GM19023 (cell line): ENCODE results near the gene VIPAS39.
"Not testable (repeated sequence)": the region's sequence is repeated elsewhere in the genome, so short reads cannot be mapped to it uniquely, and the experiment has no call there.

ENCODE experiments used
- ATAC-seq: cut with Tn5 transposase; IDR thresholded peaks from one replicate; pipeline ENCODE4 v1.9.1; 2021; ENCODE audit warnings: mild to moderate bottlenecking, moderate library complexity; ENCODE audit not compliant: unreplicated experiment

VIPAS39 gene

GRCh38 chr14:77470224-77470870 is 12.9 kb upstream of the VIPAS39 start:
- ATAC-seq: no peak

GRCh38 chr14:77469539-77469938 is 12.1 kb upstream of the VIPAS39 start:
- ATAC-seq: no peak

DNA sequence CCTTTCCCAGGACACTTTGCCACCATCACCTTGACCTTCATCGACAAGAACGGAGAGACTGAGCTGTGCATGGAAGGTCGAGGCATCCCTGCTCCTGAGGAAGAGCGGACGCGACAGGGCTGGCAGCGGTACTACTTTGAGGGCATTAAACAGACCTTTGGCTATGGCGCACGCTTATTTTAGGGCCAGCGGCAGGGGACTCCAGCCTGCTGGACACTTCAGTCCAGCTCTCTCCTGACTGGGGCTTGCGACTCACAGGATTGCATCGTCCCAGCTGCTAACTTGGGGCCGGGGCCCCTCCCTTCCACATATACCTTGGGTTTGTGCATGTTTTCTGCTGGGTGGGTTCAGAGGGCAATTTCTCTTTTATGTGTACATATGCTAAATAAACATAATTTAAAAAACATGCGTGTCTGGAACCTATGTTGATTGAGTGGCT is 11.7 kb upstream of the VIPAS39 start:
- no peak for ATAC-seq

DNA sequence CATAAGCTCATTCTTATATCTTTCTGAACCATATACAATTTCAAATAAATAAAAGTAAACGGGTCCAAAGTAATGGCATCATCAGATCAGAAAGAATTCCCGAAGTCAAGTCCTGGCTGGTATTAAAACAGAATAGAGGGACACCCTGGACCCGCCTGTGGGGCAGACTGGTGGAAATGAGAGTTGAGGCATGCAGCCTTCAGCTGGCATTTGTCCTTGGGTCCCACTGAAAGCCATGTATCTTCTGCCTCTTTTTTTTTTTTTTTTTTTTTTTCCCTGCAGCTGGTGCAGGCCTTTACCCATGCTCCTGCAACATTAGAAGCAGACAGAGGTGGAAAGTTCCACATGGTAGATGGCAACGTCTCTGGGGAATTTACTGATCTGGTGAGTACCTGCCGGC is 10.4 kb upstream of the VIPAS39 start:
- ATAC-seq: no peak

DNA sequence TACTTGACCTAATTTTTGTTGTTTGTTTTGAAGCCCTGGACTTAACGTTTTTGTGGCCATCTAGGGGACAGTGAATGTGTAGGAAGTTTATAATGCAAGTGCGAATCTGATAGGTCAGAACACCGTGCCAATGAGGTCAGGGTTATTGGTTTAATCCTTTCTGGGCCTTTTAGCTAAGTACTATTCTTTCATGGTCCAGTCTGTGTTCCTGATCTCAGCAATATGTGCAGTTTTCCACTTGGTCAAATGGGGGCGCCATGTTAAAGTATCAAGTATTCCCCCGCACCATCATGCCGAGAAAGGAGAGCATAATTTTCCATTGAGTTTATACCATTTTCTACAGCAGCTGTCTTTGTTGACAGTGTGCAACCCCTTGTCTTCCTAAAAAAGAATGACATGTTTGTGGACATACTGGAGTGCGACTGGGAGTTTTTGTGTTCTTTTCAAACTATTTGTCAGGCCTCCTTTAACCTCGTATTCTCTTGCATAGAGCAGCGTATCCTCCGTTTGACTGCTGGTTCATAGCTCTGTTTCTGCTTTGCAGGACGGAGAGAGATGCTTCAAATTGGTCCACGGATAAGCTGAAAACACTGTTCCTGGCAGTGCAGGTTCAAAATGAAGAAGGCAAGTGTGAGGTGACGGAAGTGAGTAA is 1.8 kb upstream of the VIPAS39 start:
- ATAC-seq: no peak

DNA sequence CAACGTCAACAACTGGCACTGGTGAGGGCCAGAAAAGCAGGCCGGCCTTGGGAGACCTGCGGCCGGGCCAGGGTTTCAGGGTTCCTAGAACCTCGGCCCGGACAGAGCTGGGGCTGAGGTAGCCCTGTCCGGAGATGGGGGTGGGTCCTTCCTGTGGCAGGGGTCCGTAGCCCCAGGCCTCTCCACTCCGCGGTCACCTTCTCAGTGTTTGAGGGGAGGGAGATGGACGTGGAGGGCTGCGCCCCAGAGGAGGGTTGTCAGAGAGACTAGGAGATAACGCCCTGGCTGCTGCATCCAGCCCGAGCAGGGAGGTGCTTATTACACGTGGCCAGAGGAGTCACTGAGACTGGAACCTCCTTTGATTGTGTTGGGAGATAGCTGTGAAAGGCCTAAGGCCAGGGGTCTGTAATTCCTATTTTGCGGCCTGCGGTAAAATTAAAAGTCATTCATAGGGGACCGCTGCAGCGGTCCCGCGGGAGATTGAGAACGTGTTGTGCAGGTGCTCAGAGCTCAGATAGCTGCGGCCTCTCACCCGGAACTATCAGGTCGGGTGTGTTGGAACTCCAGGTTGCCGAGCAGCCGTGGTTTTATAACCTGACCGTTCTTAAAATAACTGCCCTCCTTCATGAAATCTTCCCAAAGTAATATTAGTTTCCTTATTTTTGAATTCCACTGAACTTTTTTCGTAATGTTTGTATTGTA is 999 bp upstream of the VIPAS39 start:
- ATAC-seq: peak; percentile 23

- no peak for ATAC-seq
Measured at GRCh38 chr14:77457115-77457521, 283 bp downstream of the VIPAS39 start.

DNA sequence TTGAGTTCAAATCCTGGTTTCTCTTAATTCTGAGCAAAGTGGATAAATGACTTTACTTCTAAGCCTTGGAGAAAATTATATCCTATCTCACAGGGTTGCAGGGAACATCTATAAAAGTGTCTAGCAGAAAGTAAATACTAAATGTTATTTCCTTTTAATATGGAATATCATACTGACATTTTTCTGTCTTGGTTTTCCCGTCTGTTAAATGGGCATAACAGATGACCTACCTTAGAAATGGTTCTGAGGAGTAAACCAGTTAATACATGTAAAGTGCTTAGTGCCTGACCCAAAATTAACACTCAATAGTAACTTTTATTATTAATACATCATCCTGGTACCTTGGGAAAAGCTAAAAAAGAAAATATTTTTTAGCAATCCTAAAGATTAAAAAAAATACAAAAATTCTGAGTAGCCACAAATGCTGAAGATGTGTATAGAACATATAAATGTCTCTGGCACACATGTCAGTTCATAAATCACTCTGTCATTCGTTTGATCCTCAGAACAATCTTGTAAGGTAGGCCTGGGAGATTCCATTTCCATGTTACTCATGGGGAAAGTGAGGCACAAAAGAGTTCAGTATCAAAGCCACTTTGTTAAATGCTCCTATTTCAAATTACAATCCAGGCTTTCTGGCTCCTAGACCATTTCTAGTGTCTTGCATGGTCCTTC is 1.3 kb downstream of the VIPAS39 start:
- no peak for ATAC-seq

DNA sequence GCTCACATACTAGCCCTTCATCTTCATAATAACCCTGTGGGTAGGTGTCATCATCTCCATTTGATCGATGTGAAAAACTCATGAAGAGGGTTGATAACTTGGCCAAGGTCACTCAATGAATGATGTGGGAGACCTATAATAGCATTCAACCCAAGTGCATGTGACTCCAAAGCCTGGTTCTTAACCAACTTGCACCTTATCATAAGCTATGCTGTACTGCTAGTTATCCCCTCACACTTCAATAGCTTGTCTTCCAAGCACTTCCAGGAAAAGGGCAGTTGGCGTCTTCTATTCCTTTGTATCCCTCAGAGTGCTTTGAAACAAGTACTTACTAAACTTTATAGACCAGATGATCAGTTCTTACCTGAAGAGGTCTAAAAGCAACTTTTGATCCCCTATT is 15.2 kb downstream of the VIPAS39 start:
- no peak for ATAC-seq

DNA sequence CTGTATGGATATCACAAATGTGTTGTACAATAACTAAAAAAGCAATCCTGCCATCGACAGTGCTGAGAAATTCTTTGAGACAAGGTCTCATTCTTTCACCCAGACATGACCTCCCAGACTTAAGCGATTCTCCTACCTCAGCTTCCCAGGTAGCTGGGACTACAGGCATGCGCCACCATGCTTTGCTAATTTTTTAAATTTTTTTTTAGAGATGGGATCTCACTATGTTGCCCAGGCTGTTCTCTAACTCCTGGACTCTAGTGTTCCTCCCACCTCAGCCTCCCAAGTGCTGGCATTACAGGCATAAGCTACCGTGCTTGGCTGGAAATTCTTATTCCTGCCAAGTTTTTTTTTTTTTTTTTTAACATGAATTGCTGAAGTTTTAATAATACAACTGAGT is 17.5 kb downstream of the VIPAS39 start:
- no peak for ATAC-seq

DNA sequence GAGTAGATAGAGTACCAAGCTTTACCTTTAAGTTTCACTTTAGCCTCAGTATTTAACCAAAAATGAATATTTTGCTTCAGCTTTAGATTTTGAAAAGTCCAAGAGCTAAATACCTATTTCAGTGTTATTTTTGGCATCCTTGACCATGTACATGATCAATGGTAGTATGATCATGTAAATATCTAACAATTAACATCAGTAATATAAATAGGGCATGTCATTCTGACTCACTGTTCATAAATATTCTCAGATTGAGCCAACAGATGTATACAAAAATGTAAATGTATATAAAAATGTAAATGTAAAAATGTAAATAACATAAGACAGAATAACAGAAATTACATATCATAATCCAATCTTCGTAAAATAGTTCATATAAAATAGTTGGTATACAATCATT is 18.8 kb downstream of the VIPAS39 start:
- no peak for ATAC-seq

DNA sequence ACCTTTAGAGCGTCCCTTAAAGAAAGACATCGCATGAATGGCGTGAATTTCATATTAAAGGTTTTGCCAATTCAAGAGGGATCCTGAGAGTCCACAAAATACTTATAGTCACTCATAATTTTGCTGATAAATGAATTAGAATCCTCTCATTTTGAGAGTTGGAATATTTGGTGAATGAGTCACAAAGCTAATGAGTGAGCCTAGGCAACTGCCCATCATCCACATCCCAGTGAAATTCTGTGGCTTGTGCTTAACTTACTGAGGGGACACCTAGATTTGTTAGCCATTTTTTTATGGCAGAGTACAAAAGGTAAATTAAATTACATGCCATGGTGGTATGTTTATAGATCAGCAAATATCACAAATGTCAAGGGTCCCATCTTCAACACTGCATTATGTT is 21.4 kb downstream of the VIPAS39 start:
- no peak for ATAC-seq

DNA sequence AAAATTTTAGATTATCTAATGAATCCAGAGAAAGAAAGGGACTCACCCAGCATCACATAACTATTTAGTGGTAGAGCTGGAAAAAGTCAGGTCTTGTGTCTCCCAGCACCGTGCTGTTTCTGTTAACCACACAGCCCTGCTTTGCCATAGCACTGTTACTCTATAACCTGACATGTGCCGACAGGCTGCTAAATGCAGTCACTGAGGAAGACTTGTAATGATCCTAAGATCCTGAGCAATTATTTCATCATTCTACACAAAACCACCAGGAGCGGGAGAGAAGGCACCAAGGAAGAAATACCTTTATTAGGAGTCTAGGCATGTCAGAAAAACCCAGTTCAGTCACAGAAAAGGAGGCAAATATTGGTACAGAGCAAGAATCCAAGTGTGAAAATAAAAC is 31.0 kb downstream of the VIPAS39 start:
- no peak for ATAC-seq

DNA sequence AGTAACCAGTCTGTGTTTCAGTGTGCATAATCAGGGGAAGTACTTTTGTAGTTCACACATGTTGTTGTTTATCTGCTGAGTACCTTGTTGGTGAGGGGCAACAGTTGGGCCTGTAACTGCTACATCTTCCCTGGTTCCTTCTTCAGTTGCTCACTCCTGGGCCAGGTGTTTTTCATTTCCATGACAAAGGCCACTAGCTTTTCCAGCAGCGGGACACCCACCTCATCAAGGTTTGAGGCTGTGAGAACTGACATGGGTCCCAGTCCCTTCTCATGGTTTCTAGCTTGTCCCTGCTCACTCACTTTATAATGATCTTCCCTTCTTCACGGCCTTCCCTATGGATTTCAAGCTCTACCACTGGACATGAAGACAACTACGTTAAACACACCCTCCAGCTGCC is 32.5 kb downstream of the VIPAS39 start:
- no peak for ATAC-seq

GRCh38 chr14:77423423-77423822 is 34.0 kb downstream of the VIPAS39 start, which contains the start of gene NOXRED1:
Gene NOXRED1 (minus strand): TSS chr14:77423523. CDS start chr14:77422889, 634 bp downstream.
- no peak for ATAC-seq

GRCh38 chr14:77421201-77421600 is 36.2 kb downstream of the VIPAS39 start:
- no peak for ATAC-seq

DNA sequence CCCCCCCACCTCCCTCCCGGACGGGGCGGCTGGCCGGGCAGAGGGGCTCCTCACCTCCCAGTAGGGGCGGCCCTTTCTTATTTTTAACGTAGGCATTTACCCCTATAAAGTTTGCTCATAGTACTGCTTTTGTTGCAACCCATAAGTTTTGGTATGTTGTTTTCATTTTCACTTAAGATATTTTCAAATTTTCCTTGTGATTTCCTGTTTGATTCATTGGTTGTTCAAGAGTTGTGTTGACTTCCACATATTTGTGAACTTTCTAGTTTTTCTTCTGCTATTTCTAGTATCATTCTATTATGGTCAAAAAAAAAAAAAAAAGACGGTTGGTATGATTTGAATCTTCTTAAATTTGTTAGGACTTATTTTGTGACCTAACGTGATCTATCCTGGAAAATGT is 40.6 kb downstream of the VIPAS39 start:
- no peak for ATAC-seq

GRCh38 chr14:77416098-77416497 is 41.3 kb downstream of the VIPAS39 start:
- ATAC-seq: not testable (repeated sequence)

DNA sequence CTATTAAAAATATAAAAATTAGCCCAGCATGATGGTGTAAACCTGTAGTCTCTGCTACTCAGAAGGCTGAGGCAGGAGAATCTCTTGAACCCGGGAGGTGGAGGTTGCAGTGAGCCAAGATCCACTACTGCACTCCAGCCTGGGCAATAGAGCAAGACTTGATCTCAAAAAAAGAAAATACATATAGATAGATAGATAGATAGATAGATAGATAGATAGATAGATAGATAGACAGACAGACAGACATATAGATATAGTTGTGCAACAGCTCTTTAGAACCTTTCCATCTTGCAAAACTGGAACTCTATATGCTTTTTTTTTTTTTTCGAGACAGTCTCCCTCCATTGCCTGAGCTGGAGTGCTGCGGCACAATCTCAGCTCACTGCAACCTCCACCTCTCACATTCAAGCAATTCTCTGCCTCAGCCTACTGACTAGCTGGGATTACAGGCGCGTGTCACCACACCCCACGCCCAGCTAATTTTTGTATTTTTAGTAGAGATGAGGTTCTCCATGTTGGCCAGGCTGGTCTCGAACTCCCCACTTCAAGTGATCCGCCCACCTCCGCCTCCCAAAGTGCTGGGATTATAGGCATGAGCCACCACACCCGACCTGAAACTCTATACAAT is 41.9 kb downstream of the VIPAS39 start:
- ATAC-seq: not testable (repeated sequence)

GRCh38 chr14:77409131-77409533 is 48.3 kb downstream of the VIPAS39 start:
- no peak for ATAC-seq

DNA sequence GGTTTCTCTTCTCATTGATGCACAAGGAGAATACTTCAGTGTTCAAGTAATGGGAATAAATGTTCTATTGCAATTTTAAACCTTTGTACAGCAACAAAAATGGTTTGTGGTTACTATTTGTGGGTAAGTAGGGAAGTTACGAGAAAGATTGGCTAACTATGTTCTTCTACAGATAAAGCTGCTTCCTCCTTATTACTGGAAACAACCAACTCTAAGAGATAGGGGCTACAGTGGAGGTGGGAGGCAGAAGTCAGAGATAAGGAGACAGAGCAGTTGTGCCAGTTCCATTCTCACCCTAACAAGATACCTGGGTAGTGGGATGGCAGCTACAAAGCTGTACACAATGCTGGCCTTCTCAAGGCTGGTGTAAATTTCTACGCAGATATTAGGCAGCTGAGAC is 50.2 kb downstream of the VIPAS39 start:
- no peak for ATAC-seq
